ENCODE results near the gene TRIM16. TPM values are rescaled to one million over a fixed set of nuclear protein-coding genes. Genes with fewer than 3 reads are reported as not detected.

The TRIM16 gene
- total and polyA plus RNA-seq, 2 of the 4 experiments (the other 2 are of a cell fraction), result 22.3 to 52.5 TPM

DNA sequence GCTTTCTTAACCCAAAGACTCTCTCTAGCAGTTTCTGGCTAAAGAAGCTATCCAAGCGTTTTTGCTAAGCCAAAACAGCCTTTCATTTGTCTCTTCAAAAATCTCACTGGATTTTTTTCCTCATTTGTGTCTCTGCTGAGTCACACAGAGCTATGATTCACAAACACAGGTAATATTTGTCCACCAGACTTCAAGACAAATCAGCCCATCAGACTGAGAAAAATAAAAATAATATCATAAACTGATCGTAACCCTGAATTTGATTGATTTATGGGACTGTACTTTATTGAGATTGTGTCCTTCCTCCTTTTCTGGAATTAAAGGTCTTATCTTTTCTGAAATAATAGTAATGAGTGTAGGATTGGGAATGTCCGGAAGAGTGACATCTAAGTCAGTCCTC, 25.8 kb downstream of the TRIM16 start:
- Histone ChIP-seq H4K8ac (ENCODE audit: low read depth in 2 of 2, low read length in 2 of 2) (no peak overlapping the region), H3K79me1 (ENCODE audit: low read depth in 1 of 2, low read length in 2 of 2) (no peaks in the 10 kb centered on the region), H3K23ac (ENCODE audit: low read depth, low read length) (no peak overlapping the region), H3K4ac (ENCODE audit: low read depth, low read length) (no peak overlapping the region), H2BK120ac (ENCODE audit: low read depth, low read length) (no peak overlapping the region), H3K27ac (ENCODE audit: insufficient read depth, low read length) (no peak overlapping the region), H3K4me2 (ENCODE audit: low read depth, low read length) (no peak overlapping the region), H3K14ac (replicated peaks; ENCODE audit: low read depth, low read length) (no peak overlapping the region), H3K18ac (ENCODE audit: low read depth, low read length) (no peak overlapping the region), H3K9ac (ENCODE audit: low read depth, low read length) (no peak overlapping the region), H3K9me3 (ENCODE audit: control insufficient read depth, insufficient read depth, low read length) (no peaks in the 10 kb centered on the region), H3K36me3 (ENCODE audit: control insufficient read depth, insufficient read depth, low read length) (peaks cover 1% of the 10 kb centered on the region; the same call in 1 of the 2 replicates), H2BK20ac (ENCODE audit: low read depth, low read length) (no peak overlapping the region), H4K91ac (ENCODE audit: insufficient read depth, low read depth, low read length) (no peak overlapping the region), H4K20me1 (ENCODE audit: insufficient read depth, low read length) (no peaks in the 10 kb centered on the region), H4K5ac (ENCODE audit: low read depth, low read length) (no peak overlapping the region), H3K56ac (ENCODE audit: extremely low read depth, insufficient read depth, low read length) (no peak overlapping the region), H2AFZ (replicated peaks; ENCODE audit: low read length, poor library complexity) (no peak overlapping the region), H3K4me3 (ENCODE audit: insufficient read depth, low read depth, low read length) (no peak overlapping the region), H2BK15ac (ENCODE audit: low read depth, low read length) (no peak overlapping the region), H3K4me1 (ENCODE audit: control insufficient read depth, insufficient read depth, low read length) (peaks cover 9% of the 10 kb centered on the region), H3K9me1 (ENCODE audit: insufficient read depth, low read length) (no peaks in the 10 kb centered on the region; the same call in 1 of the 2 replicates), H2BK5ac (ENCODE audit: low read depth, low read length, poor library complexity, severe bottlenecking) (no peak overlapping the region), H2AK9ac (replicated peaks; ENCODE audit: low read depth, low read length, poor library complexity) (no peak overlapping the region), H3K27me3 (ENCODE audit: control insufficient read depth, insufficient read depth, low read length) (no peaks in the 10 kb centered on the region), H2AK5ac (ENCODE audit: low read depth, low read length) (no peak overlapping the region)
- TF ChIP-seq RFX5 (IDR thresholded peaks at IDR 0.05; ENCODE audit: low read depth, low read length), result no peak
- TF ChIP-seq, protein P1, sequence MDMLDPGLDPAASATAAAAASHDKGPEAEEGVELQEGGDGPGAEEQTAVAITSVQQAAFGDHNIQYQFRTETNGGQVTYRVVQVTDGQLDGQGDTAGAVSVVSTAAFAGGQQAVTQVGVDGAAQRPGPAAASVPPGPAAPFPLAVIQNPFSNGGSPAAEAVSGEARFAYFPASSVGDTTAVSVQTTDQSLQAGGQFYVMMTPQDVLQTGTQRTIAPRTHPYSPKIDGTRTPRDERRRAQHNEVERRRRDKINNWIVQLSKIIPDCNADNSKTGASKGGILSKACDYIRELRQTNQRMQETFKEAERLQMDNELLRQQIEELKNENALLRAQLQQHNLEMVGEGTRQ (IDR thresholded peaks at IDR 0.05; ENCODE audit: low read depth, low read length), result no peak
- TF ChIP-seq, protein P2, sequence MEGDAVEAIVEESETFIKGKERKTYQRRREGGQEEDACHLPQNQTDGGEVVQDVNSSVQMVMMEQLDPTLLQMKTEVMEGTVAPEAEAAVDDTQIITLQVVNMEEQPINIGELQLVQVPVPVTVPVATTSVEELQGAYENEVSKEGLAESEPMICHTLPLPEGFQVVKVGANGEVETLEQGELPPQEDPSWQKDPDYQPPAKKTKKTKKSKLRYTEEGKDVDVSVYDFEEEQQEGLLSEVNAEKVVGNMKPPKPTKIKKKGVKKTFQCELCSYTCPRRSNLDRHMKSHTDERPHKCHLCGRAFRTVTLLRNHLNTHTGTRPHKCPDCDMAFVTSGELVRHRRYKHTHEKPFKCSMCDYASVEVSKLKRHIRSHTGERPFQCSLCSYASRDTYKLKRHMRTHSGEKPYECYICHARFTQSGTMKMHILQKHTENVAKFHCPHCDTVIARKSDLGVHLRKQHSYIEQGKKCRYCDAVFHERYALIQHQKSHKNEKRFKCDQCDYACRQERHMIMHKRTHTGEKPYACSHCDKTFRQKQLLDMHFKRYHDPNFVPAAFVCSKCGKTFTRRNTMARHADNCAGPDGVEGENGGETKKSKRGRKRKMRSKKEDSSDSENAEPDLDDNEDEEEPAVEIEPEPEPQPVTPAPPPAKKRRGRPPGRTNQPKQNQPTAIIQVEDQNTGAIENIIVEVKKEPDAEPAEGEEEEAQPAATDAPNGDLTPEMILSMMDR (conservative IDR thresholded peaks at IDR 0.05; ENCODE audit: low read depth, low read length), result no peak
- TF ChIP-seq, protein P3, sequence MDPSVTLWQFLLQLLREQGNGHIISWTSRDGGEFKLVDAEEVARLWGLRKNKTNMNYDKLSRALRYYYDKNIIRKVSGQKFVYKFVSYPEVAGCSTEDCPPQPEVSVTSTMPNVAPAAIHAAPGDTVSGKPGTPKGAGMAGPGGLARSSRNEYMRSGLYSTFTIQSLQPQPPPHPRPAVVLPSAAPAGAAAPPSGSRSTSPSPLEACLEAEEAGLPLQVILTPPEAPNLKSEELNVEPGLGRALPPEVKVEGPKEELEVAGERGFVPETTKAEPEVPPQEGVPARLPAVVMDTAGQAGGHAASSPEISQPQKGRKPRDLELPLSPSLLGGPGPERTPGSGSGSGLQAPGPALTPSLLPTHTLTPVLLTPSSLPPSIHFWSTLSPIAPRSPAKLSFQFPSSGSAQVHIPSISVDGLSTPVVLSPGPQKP (IDR thresholded peaks at IDR 0.05; ENCODE audit: borderline replicate concordance, low read depth, low read length), result no peak
- no peak for TF ChIP-seq MAFK (IDR thresholded peaks at IDR 0.05; ENCODE audit: low read depth, low read length)
- TF ChIP-seq MAZ (IDR thresholded peaks at IDR 0.05; ENCODE audit: borderline replicate concordance, low read depth, low read length), result no peak
- no peak for TF ChIP-seq BHLHE40 (IDR thresholded peaks at IDR 0.05; ENCODE audit: low read depth, low read length)
- no peak for TF ChIP-seq RCOR1 (IDR thresholded peaks at IDR 0.05; ENCODE audit: insufficient replicate concordance, low read length)
- no peak for TF ChIP-seq FOS (IDR thresholded peaks at IDR 0.05; ENCODE audit: low read depth, low read length)
- TF ChIP-seq RAD21 (IDR thresholded peaks at IDR 0.05; ENCODE audit: low read length), result no peak
- TF ChIP-seq CHD1 (IDR thresholded peaks at IDR 0.05; ENCODE audit: low read depth, low read length), result no peak
- TF ChIP-seq NFE2L2 (IDR thresholded peaks at IDR 0.05; ENCODE audit: low read depth, low read length), result no peak
- TF ChIP-seq CEBPB (IDR thresholded peaks at IDR 0.05; ENCODE audit: low read depth, low read length), result no peak
- no peak for TF ChIP-seq SMC3 (IDR thresholded peaks at IDR 0.05; ENCODE audit: low read depth, low read length)
- TF ChIP-seq POLR2A (IDR thresholded peaks at IDR 0.05; ENCODE audit: low read depth, low read length), result no peak
- no peak for TF ChIP-seq MXI1 (IDR thresholded peaks at IDR 0.05; ENCODE audit: borderline replicate concordance, low read depth, low read length)
- 100% methylated on average over 1 of the region's 3 CpGs; no CpG with 5 or more reads in 1 of the 2 experiments for WGBS, 2 experiments (ENCODE audit: extremely low coverage in 2 of 2, insufficient read length in 1 of 2)
- in situ Hi-C loops (cut with MboI; ENCODE audit: low sequenced_read_pairs), result loop anchor here (25.0 kb wide), 1 partner anchor 396 kb away; the partner anchor contains the start of gene PMP22
- intact Hi-C loops (cut with micrococcal nuclease), result no loop called here
- ChIA-PET CTCF (no interaction called here), POLR2A (ENCODE audit: unreplicated experiment) (no interaction called here)
- no TSS peak for BruUV-seq (replicated peaks)
- ATAC-seq (ENCODE audit: low read depth), result no peak
- dilution Hi-C loops (cut with HindIII; ENCODE audit: low sequenced_read_pairs, unreplicated experiment), result no loop called here
- DNase-seq, result no peak

All from IMR-90 (cell line).